ENCODE data around the gene BMPR1A. TPM values are rescaled to one million over a fixed set of nuclear protein-coding genes. Genes with fewer than 3 reads are reported as not detected.
"Not testable (repeated sequence)": the region's sequence is repeated elsewhere in the genome, so short reads cannot be mapped to it uniquely, and the experiment has no call there.

BMPR1A gene
- total RNA-seq, 1 experiment from 2014 or later: 31.6 TPM

GRCh38 chr10:86850481-86850880 lies 94.1 kb downstream of the BMPR1A start:
- in situ Hi-C loops (cut with HindIII; ENCODE audit: low pct_unique_long_range_greater_than_20kb, low sequenced_read_pairs): no loop called here
- no peak for DNase-seq (ENCODE audit: low read depth, low spot score)

- in situ Hi-C loops (cut with HindIII; ENCODE audit: low pct_unique_long_range_greater_than_20kb, low sequenced_read_pairs): no loop called here
Measured at GRCh38 chr10:86851328-86852207, 95.1 kb downstream of the BMPR1A start.

GRCh38 chr10:86853582-86853981 lies 97.2 kb downstream of the BMPR1A start:
- in situ Hi-C loops (cut with HindIII; ENCODE audit: low pct_unique_long_range_greater_than_20kb, low sequenced_read_pairs): not testable (repeated sequence)

More at GRCh38 chr10:86851328-86852207, 95.1 kb downstream of the BMPR1A start:
- DNase-seq (ENCODE audit: low read depth, low spot score): no peak

GRCh38 chr10:86855513-86855912 lies 99.1 kb downstream of the BMPR1A start:
- in situ Hi-C loops (cut with HindIII; ENCODE audit: low pct_unique_long_range_greater_than_20kb, low sequenced_read_pairs): no loop called here
- DNase-seq (ENCODE audit: low read depth, low spot score): no peak

More at GRCh38 chr10:86853582-86853981, 97.2 kb downstream of the BMPR1A start:
- not testable (repeated sequence) for DNase-seq (ENCODE audit: low read depth, low spot score)

- in situ Hi-C loops (cut with HindIII; ENCODE audit: low pct_unique_long_range_greater_than_20kb, low sequenced_read_pairs): no loop called here
Measured at GRCh38 chr10:86856156-86856555, 99.7 kb downstream of the BMPR1A start.

GRCh38 chr10:86857128-86857721 lies 100.8 kb downstream of the BMPR1A start:
- in situ Hi-C loops (cut with HindIII; ENCODE audit: low pct_unique_long_range_greater_than_20kb, low sequenced_read_pairs): no loop called here
- DNase-seq (ENCODE audit: low read depth, low spot score): peak; percentile 34

More at GRCh38 chr10:86856156-86856555, 99.7 kb downstream of the BMPR1A start:
- no peak for DNase-seq (ENCODE audit: low read depth, low spot score)

GRCh38 chr10:86858011-86858410 lies 101.6 kb downstream of the BMPR1A start:
- no peak for DNase-seq (ENCODE audit: low read depth, low spot score)
- in situ Hi-C loops (cut with HindIII; ENCODE audit: low pct_unique_long_range_greater_than_20kb, low sequenced_read_pairs): no loop called here

GRCh38 chr10:86861351-86861750 lies 104.9 kb downstream of the BMPR1A start:
- in situ Hi-C loops (cut with HindIII; ENCODE audit: low pct_unique_long_range_greater_than_20kb, low sequenced_read_pairs): no loop called here
- no peak for DNase-seq (ENCODE audit: low read depth, low spot score)

- in situ Hi-C loops (cut with HindIII; ENCODE audit: low pct_unique_long_range_greater_than_20kb, low sequenced_read_pairs): no loop called here
- no peak for DNase-seq (ENCODE audit: low read depth, low spot score)
Measured at GRCh38 chr10:86862373-86862772, 106.0 kb downstream of the BMPR1A start.

GRCh38 chr10:86862786-86863483 lies 106.5 kb downstream of the BMPR1A start:
- in situ Hi-C loops (cut with HindIII; ENCODE audit: low pct_unique_long_range_greater_than_20kb, low sequenced_read_pairs): no loop called here
- DNase-seq (ENCODE audit: low read depth, low spot score): no peak

GRCh38 chr10:86863484-86863842 lies 107.0 kb downstream of the BMPR1A start:
- no peak for DNase-seq (ENCODE audit: low read depth, low spot score)
- in situ Hi-C loops (cut with HindIII; ENCODE audit: low pct_unique_long_range_greater_than_20kb, low sequenced_read_pairs): no loop called here

- in situ Hi-C loops (cut with HindIII; ENCODE audit: low pct_unique_long_range_greater_than_20kb, low sequenced_read_pairs): not testable (repeated sequence)
Measured at GRCh38 chr10:86865011-86865811, 108.8 kb downstream of the BMPR1A start.

GRCh38 chr10:86867149-86867548 lies 110.7 kb downstream of the BMPR1A start:
- in situ Hi-C loops (cut with HindIII; ENCODE audit: low pct_unique_long_range_greater_than_20kb, low sequenced_read_pairs): no loop called here
- DNase-seq (ENCODE audit: low read depth, low spot score): no peak

More at GRCh38 chr10:86865011-86865811, 108.8 kb downstream of the BMPR1A start:
- not testable (repeated sequence) for DNase-seq (ENCODE audit: low read depth, low spot score)

GRCh38 chr10:86868353-86868752 lies 111.9 kb downstream of the BMPR1A start:
- in situ Hi-C loops (cut with HindIII; ENCODE audit: low pct_unique_long_range_greater_than_20kb, low sequenced_read_pairs): no loop called here
- DNase-seq (ENCODE audit: low read depth, low spot score): no peak

GRCh38 chr10:86870679-86871078 lies 114.3 kb downstream of the BMPR1A start:
- no peak for DNase-seq (ENCODE audit: low read depth, low spot score)
- in situ Hi-C loops (cut with HindIII; ENCODE audit: low pct_unique_long_range_greater_than_20kb, low sequenced_read_pairs): no loop called here

GRCh38 chr10:86871563-86872183 lies 115.3 kb downstream of the BMPR1A start:
- in situ Hi-C loops (cut with HindIII; ENCODE audit: low pct_unique_long_range_greater_than_20kb, low sequenced_read_pairs): no loop called here
- DNase-seq (ENCODE audit: low read depth, low spot score): no peak

- in situ Hi-C loops (cut with HindIII; ENCODE audit: low pct_unique_long_range_greater_than_20kb, low sequenced_read_pairs): no loop called here
- DNase-seq (ENCODE audit: low read depth, low spot score): no peak
Measured at GRCh38 chr10:86872757-86873156, 116.3 kb downstream of the BMPR1A start.
